HG03378 (cell line): ENCODE data around the gene ZC3H10.
"Not testable (repeated sequence)": the region's sequence is repeated elsewhere in the genome, so short reads cannot be mapped to it uniquely, and the experiment has no call there.

Source experiments
- ATAC-seq: cut with Tn5 transposase; IDR thresholded peaks from one replicate; pipeline ENCODE4 v1.9.1; 2021; ENCODE audit warnings: mild to moderate bottlenecking, moderate library complexity; ENCODE audit not compliant: unreplicated experiment

ZC3H10 gene

DNA sequence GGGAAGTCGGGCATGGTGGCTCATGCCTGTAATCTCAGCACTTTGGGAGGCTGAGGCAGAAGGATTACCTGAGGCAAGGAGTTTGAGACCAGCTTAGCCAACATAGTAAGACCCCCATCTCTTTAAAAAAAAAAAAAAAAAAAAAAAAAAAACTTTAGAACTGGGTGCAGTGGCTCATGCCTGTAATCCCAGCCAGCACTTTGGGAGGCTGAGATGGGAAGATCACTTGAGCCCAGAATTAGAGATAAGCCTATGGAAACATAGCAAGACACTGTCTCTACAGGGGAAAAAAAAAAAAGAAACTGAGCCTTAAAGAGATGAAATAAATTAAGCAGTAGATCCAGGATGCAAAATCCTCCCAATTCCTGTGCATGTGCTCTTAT lies 15.4 kb upstream of the ZC3H10 start:
- no peak for ATAC-seq

DNA sequence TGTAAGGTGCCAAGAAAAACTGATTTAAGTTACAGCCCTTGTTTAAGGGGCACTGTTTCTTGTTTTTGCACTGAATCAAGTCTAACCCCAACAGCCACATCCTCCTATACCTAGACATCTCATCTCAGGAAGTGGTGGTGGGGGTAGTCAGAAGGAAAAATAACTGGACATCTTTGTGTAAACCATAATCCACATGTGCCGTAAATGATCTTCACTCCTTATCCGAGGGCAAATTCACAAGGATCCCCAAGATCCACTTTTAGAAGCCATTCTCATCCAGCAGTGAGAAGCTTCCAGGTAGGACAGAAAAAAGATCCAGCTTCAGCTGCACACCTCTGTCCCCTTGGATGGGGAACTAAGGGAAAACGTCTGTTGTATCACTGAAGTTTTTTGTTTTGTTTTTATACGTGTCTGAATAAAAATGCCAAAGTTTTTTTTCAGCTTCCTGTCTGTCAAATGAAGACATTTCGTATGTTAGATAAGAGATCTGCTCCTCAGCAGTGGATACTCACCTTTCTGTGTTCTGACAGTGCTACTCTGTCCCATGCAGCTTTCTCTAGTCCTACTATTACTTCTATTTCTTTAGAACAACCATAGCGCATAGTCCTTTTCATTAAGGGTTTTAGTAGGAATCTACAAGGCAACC lies 14.9 kb upstream of the ZC3H10 start:
- ATAC-seq: no peak

DNA sequence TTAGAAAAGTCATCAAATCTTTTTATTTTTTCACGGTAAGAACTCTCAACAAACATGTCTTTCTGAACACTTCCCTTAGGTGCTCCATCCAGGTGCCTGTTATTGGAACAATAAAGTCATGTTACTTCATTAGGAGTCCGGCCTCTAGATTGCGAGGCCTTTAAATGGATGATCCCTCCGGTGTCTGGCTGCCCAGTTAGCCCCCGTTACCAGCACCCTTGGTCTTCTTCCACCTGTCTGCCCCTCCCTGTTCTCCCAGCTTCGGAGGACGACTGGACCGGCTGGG lies 14.3 kb upstream of the ZC3H10 start:
- no peak for ATAC-seq

DNA sequence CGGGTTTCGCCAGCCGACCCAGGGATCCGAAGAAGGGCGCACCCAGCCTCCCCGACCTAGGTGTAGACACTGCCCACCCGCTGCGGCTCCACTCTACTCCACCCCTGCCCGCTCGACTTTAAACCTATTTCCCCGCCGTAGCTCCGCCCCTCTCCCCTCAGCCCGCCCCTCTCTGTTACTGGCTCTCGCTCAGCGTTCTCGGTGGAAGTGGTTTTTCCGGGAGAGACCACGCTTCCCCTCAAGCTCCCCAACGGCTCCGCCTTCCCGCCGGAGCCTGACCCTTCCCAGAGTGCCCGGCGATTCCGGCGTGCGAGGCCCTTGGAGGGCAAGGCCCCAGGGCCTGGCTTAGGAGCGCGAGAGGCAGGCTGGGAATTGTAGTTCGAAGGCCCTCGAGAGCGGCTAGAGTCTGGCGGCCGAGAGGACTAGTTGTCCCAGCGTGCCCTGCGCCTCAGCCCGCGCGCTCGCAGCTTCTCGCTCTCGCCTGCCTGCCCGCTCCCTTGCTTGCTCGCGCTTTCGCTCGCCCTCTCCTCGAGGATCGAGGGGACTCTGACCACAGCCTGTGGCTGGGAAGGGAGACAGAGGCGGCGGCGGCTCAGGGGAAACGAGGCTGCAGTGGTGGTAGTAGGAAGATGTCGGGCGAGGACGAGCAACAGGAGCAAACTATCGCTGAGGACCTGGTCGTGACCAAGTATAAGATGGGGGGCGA lies 13.8 kb upstream of the ZC3H10 start, which contains the start of gene PA2G4:
Gene PA2G4, plus strand, starts transcription at position 451 of the 706 bp plus-strand sequence. Its CDS starts 179 bp downstream, at position 630.
- ATAC-seq: peak; percentile 92

DNA sequence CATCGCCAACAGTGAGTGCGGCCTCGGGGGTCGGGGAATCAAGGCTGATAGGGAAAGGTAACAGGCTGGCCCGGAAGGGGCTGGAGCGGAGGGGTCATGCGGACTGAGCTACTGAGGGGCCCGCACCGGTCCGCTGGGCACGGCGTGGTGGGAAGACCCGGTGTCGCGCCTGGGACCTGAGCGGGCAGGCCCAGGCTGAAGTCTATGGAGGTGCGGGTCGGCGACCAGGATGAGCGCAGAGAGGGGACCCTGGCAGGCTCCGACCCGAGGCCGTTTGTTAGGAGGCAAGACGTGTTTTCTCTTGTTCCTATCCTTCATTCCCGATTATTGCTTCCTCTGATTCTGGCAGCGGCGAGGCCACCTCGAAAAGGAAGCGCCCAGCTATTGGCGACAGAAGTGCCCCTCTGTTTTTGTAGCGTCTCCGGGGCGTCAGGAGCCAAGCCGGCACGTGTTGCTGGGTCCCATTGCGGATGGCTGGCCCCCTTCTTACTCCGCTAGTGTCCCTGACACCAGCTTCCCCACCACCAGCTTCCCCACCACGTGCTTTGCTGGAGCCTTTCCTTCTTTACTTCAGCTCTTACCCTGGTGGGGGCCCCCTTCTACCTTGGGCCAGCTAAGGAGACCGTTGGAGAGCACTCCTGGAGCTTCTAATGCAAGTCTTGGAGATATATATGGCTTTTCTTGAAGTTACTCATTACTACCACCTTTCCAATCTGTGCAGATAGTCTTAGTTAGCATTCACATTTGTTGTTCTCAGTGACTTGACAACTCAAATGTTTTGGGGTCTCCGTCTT lies 13.1 kb upstream of the ZC3H10 start:
- no peak for ATAC-seq

DNA sequence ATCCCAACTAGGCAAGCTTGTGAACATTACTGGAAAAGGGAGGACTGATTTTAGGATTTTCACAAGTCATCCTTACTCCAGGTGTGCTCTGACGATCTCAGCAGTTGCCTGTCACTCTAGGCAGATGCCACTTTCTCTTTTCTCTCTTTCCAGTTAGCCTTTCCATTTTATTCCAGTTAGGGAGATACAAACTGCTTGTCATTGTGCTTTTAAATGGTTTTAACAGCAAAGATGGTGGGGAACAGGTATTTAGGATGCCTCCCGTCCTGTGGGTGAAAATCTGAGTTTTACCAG lies 12.5 kb upstream of the ZC3H10 start:
- ATAC-seq: no peak

DNA sequence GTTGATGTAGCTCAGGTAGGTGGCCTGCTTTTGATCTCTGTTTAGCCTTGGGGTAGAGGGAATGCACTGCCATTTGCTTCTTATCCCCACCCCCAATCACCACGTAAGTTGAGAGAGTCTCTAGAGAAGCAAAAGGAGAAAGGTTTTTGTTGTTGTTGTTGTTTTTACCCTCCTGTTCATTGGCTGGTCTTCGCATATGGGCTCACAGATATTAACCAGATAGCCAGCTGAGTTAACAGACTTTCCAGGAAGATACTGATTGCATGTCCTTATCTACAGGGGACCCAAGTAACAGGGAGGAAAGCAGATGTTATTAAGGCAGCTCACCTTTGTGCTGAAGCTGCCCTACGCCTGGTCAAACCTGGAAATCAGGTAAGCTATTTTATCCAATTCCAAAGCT lies 10.8 kb upstream of the ZC3H10 start:
- no peak for ATAC-seq

DNA sequence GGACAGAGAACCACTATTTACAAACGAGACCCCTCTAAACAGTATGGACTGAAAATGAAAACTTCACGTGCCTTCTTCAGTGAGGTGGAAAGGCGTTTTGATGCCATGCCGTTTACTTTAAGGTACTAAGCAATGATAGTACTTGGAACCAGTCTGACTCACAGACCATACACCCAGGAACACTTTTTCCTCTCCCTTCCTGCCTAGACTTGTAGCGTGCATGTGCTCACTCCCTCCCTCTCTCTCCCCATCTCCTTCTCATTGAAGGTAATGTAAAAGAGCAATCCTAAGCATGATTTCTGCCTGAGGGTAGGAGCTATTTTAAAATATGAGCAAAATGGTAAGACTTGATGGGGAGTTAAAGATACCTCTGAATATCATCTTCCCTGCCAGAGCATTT lies 7.5 kb upstream of the ZC3H10 start:
- no peak for ATAC-seq

DNA sequence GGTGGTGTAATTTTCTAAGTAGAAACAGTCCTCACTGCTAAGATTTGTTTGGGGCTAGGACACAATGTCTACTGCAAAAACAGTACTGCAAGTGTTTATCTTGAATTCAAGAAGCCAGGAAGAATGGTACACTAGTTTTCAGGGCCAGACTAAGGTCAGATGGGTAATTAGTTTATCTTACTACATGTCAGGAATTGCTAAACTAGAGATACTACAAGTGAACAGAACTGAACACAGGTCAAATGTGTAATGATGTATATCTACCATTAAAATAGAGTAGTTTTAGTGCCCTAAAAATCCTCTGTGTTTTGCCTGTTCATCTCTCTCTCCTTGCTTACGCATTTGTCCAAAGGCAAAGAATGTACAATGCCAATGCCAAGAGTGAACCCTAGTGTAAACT lies 4.0 kb upstream of the ZC3H10 start:
- ATAC-seq: no peak

DNA sequence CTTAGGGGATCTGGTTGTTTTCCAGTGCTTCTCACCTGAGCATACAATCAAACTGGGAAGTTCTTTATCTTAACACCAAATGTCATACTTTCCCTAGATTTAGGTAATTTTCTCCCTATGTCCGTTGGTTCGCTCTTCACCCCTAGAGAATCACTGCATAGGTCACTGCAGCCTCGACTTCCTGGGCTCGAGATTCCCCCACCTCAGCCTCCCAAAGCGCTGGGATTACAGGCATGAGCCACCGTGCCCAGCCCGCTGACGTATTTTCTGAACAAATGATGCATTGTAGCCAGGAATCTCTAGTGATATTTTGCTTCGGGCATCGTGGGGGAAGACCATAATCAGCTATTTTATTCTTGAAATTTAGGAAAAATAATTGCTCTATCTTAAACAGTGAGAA lies 2.7 kb upstream of the ZC3H10 start:
- ATAC-seq: no peak

DNA sequence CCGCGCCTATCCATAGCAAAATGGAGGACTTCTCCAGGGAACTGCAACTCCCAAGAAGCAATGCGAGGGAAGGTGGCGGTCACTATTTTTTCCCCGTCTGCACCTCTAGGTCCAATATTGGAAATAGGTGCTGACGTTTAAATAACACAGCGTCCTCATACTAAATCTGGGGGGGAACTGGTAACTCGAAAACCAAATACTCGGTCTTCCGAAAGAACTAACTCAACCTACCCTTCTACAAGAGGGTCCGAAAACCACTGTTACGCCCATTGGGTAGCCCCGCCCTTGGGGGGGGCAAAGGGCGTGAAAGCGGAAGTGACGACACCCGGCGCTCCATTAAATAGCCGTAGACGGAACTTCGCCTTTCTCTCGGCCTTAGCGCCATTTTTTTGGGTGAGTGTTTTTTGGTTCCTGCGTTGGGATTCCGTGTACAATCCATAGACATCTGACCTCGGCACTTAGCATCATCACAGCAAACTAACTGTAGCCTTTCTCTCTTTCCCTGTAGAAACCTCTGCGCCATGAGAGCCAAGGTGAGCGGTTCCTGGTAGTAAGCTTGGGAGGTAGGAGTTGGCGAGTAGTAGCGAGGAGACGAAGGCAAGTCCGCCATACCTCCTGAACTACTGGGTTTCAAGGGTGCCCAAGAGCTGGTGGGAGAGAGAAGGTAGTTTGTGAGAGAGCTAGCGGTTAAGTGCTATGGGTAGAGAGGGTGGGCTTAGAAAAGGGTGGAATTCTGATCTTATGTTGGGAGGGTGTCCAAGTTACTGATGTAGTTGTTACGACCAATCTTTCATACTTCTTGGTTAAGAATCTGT lies 1.6 kb upstream of the ZC3H10 start, which contains the start of gene RPL41:
Gene RPL41, plus strand, starts transcription at position 367 of the 815 bp plus-strand sequence.
- ATAC-seq: peak; percentile 48

DNA sequence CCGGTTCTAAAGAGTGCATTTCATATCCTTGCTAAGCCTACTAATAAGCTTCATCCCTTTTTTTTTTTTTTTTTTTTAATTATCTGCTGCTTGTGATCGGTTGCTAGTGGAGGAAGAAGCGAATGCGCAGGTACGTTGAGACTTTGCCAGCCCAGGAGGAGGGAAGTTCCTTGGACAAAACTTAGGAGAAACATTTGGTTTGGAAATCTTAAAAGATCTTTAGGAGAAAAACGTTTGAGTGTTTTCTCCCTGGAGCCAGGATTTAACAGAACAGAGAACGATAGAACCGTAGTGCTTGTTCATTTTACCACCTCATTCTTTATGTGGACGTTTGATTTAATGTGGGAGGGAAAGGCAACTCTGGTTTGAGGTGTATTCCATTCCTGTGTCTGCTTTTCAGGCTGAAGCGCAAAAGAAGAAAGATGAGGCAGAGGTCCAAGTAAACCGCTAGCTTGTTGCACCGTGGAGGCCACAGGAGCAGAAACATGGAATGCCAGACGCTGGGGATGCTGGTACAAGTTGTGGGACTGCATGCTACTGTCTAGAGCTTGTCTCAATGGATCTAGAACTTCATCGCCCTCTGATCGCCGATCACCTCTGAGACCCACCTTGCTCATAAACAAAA lies 872 bp upstream of the ZC3H10 start:
- ATAC-seq: not testable (repeated sequence)

DNA sequence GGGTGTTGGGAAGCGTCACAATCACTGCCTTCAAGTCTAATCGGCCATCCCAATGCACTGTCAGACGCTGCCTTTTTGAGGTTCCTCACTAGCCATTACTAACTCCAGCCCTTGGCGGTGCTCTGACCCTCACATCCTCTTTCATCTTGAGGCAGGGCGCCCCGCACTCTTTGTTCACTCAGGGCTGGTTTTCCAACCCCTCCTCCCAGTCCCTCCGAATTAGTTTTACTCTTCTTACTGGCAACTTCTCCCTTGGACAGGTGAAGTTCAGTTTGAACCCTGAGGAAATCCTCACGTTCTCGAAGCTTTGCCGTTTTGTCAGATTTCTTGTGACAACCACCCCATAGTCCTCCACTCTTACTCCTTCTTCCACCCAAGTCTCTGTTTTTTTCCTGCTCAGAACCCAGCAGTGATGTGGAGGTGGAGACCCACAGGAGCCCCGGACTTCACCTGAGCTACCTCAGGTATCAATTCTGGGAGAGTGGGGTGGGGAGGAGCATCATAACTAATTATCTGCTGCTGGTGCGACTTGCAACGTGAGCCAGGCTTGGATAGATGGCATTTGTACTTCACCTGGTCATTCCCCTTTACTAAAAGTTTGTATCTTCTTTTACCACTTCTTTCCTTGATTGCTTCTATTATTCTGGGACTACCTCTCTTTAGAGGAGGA lies 757 bp downstream of the ZC3H10 start:
- peak; percentile 6 for ATAC-seq

DNA sequence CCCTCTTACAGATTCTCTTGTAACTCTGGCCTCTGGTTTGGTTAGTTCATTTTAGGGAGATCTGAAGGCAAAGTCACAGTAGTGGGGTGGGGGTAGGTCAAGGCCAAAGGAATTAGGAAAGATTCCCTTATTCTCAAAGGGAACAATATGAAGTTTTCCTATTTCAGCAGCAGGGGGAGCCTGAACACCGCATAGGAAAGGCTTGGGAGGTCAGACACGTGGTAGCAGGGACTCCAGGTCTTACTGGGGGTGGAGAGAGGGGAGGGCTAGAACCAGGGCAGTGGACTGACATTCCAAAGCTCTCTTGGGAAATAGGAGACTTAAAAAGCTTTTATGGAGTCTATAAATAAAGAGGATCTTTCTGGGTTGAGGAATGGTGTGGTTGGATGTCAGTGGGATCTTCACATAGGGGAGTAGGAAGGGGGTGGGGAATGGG lies 1.3 kb downstream of the ZC3H10 start:
- ATAC-seq: no peak

DNA sequence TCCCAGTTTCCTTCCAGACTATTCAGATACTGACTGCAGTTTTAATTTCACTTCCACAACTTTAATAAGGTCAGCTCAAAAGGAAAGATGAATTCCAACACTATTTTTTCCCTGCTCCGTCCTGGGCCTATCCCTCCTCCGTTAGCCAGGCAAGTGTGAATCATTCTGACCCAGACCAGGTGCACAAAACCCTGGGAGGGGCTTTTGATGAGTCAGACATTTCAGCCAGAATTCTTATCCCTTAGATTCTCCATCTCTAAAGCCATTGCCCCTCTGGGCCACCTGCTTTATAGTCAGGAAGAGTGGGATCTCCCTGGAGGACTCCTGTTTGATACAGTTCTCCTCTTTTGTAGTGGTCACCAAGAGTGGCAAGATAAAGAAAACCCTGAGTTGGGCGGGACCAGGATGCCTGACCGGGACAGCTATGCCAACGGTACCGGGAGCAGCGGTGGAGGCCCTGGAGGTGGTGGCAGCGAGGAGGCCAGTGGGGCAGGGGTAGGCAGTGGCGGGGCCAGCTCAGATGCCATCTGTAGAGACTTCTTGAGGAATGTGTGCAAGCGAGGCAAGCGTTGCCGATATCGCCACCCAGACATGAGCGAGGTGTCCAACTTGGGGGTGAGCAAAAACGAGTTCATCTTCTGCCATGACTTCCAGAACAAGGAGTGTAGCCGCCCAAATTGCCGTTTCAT lies 2.2 kb downstream of the ZC3H10 start:
- ATAC-seq: no peak

DNA sequence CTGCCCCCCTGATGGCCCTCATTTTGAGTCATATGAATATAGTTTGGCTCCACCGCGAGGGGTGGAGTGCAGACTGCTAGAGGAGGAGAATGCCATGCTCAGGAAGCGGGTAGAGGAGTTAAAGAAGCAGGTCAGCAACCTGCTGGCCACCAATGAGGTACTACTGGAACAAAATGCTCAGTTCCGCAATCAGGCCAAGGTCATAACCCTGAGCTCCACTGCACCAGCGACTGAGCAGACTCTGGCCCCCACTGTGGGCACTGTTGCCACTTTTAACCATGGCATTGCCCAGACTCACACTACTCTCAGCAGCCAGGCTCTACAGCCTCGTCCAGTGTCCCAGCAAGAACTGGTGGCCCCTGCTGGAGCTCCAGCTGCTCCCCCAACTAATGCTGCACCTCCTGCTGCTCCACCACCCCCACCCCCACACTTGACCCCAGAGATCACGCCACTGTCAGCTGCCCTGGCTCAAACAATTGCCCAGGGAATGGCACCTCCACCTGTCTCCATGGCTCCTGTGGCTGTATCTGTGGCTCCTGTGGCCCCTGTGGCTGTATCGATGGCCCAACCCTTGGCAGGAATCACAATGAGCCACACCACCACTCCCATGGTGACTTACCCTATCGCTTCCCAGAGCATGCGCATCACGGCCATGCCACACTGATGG lies 3.3 kb downstream of the ZC3H10 start:
- ATAC-seq: no peak

DNA sequence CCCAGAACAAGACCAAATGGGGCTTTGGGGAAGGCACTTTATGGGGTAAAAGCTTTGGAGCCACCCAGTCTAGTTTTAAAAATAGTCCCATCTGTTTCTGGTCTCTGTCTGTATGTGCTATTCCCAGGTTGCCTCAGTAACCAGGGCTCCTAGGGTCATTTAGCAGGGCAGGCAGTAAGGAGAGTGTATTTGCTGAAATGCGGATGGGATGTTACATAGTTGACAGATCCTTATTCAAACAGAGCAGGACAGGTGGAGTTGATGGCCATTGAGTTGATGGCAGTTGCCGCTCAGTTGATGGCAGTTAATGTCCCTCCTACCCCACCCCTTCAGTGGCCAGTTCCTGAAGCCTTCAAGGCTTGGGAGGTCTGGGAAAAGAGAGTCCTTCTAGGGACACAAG lies 4.6 kb downstream of the ZC3H10 start:
- ATAC-seq: no peak

DNA sequence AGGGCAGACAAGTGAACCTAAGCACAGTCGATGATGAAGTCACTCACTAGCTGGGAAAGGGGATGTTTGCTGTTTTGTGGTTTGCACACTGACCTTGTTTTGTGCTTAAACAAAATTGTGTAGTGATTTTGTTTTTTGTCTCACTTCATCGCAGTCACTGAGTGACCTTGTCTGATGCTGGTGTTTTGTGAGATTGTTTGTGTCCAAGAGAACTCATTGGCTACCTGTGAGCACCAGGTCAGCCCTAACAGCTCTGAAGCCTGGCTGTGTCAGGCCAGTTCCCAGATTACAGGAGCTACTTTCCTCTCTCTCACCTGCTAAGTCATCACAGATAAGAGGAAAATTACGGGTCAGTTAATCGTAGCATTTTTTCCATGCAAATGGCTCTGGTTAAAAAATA lies 6.1 kb downstream of the ZC3H10 start:
- ATAC-seq: no peak

DNA sequence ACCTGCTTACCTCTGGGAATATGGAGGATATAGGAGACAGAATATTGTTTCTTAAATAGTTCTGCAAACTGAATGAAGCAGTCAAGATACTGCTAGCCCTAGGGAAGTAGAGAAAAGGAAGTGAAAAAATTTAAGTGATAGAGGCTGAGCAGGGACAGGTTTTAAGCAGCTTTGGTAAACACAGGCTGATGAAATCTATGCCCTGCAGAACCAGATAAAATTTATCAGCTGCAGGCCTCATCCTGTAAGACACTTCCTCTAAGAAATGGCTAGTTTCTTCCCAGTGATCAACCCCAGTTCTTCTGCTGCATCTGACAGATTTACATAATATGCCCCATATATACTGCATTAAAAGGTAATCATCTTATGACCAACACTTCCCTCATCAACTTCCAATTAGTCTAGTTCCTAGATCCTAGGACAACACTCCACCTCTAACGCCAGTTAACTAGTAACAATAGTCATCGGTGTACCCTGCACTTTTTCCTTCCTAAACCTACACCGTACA lies 8.7 kb downstream of the ZC3H10 start:
- ATAC-seq: no peak
